ENCODE results near the gene TMED1. TPM values are rescaled to one million over a fixed set of nuclear protein-coding genes. Genes with fewer than 3 reads are reported as not detected.
"Not testable (repeated sequence)": the region's sequence is repeated elsewhere in the genome, so short reads cannot be mapped to it uniquely, and the experiment has no call there.

TMED1 gene
- total RNA-seq, 1 donor from 2014 or later = 27.0 TPM

DNA sequence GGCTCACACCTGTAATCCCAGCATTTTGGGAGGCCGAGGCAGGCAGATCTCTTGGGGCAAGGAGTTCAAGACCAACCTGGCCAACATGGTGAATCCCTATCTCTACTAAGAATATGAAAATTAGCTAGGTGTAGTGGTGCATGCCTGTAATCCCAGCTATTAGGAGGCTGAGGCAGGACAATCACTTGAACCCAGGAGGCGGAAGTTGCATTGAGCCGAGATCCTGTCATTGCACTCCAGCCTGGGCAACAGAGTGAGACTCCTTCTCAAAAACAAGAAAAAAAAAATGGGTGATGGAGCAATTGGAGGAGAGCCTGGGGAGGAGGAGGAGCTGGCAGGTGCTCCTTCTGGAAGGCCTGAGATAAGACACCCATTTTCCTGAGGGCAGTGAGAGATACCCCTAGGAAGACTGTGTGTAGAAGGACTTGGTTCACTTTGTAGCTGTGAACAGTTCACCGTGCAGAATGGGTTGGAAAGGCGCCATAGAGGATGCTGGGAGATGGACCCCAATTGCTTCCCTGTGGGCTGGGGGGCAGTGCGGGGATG lies 26.6 kb upstream of the TMED1 start:
- H3K36me3 ChIP-seq (ENCODE audit: insufficient read depth, low read length) = no peaks in the 10 kb centered on the region
- H3K4me1 ChIP-seq (ENCODE audit: insufficient read depth, low read length) = no peaks in the 10 kb centered on the region
- H3K27me3 Mint-ChIP-seq (ENCODE audit: low read depth, unreplicated experiment) = no peaks in the 10 kb centered on the region
- H3K27ac Mint-ChIP-seq (ENCODE audit: unreplicated experiment) = peak overlapping the region; percentile 70
- no peaks in the 10 kb centered on the region for H3K36me3 Mint-ChIP-seq (ENCODE audit: low read depth, unreplicated experiment)
- H3K9me3 Mint-ChIP-seq (ENCODE audit: unreplicated experiment) = no peaks in the 10 kb centered on the region
- H3K9ac ChIP-seq (ENCODE audit: low read length) = peak overlapping the region; percentile 33
- H3K27me3 ChIP-seq (ENCODE audit: insufficient read depth, low read length) = no peaks in the 10 kb centered on the region
- peak overlapping the region; percentile 58 for H2AFZ ChIP-seq (ENCODE audit: low read depth, low read length)
- no peak overlapping the region for H3K27ac ChIP-seq (ENCODE audit: low read depth, low read length)
- no peaks in the 10 kb centered on the region for H3K79me2 ChIP-seq (ENCODE audit: insufficient read depth, low read length)
- H4K20me1 ChIP-seq (ENCODE audit: insufficient read depth, low read length) = no peaks in the 10 kb centered on the region
- peaks cover 6% of the 10 kb centered on the region for H3K4me1 Mint-ChIP-seq (ENCODE audit: low read depth, unreplicated experiment)
- no peak overlapping the region for H3K4me3 ChIP-seq (ENCODE audit: insufficient read depth, low read depth, low read length)
- DNase-seq (ENCODE audit: low read depth) (no peak), FAIRE-seq (no peak)
- peak overlapping the region; percentile 63 for H3K4me2 ChIP-seq (ENCODE audit: low read length)
- H3K4me3 Mint-ChIP-seq (ENCODE audit: unreplicated experiment) = no peak overlapping the region
- no peaks in the 10 kb centered on the region for H3K9me3 ChIP-seq (ENCODE audit: insufficient read depth, low read depth, low read length)
- TF ChIP-seq EZH2 (IDR thresholded peaks at IDR 0.05; ENCODE audit: insufficient read depth, low read length) = no peak
- TF ChIP-seq, protein P1, sequence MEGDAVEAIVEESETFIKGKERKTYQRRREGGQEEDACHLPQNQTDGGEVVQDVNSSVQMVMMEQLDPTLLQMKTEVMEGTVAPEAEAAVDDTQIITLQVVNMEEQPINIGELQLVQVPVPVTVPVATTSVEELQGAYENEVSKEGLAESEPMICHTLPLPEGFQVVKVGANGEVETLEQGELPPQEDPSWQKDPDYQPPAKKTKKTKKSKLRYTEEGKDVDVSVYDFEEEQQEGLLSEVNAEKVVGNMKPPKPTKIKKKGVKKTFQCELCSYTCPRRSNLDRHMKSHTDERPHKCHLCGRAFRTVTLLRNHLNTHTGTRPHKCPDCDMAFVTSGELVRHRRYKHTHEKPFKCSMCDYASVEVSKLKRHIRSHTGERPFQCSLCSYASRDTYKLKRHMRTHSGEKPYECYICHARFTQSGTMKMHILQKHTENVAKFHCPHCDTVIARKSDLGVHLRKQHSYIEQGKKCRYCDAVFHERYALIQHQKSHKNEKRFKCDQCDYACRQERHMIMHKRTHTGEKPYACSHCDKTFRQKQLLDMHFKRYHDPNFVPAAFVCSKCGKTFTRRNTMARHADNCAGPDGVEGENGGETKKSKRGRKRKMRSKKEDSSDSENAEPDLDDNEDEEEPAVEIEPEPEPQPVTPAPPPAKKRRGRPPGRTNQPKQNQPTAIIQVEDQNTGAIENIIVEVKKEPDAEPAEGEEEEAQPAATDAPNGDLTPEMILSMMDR (IDR thresholded peaks at IDR 0.05; ENCODE audit: insufficient read depth, low read depth, low read length) = no peak

- Histone ChIP-seq H3K36me3 (ENCODE audit: insufficient read depth, low read length) (no peaks in the 10 kb centered on the region), H4K20me1 (ENCODE audit: insufficient read depth, low read length) (no peaks in the 10 kb centered on the region), H3K27ac (ENCODE audit: low read depth, low read length) (no peak overlapping the region), H3K9me3 (ENCODE audit: insufficient read depth, low read depth, low read length) (no peaks in the 10 kb centered on the region), H3K4me2 (ENCODE audit: low read length) (no peak overlapping the region), H3K27me3 (ENCODE audit: insufficient read depth, low read length) (no peaks in the 10 kb centered on the region), H3K4me1 (ENCODE audit: insufficient read depth, low read length) (no peaks in the 10 kb centered on the region), H3K9ac (ENCODE audit: low read length) (no peak overlapping the region), H2AFZ (ENCODE audit: low read depth, low read length) (no peak overlapping the region), H3K79me2 (ENCODE audit: insufficient read depth, low read length) (no peaks in the 10 kb centered on the region), H3K4me3 (ENCODE audit: insufficient read depth, low read depth, low read length) (no peak overlapping the region)
- Mint-ChIP-seq H3K27me3 (ENCODE audit: low read depth, unreplicated experiment) (no peaks in the 10 kb centered on the region), H3K4me1 (ENCODE audit: low read depth, unreplicated experiment) (peaks cover 6% of the 10 kb centered on the region), H3K27ac (ENCODE audit: unreplicated experiment) (no peak overlapping the region), H3K36me3 (ENCODE audit: low read depth, unreplicated experiment) (no peaks in the 10 kb centered on the region), H3K9me3 (ENCODE audit: unreplicated experiment) (no peaks in the 10 kb centered on the region), H3K4me3 (ENCODE audit: unreplicated experiment) (no peak overlapping the region)
- FAIRE-seq (no peak), DNase-seq (ENCODE audit: low read depth) (no peak)
- TF ChIP-seq, protein P1 (IDR thresholded peaks at IDR 0.05; ENCODE audit: insufficient read depth, low read depth, low read length) = peak; percentile 31
- TF ChIP-seq EZH2 (IDR thresholded peaks at IDR 0.05; ENCODE audit: insufficient read depth, low read length) = no peak
Observed at GRCh38 chr19:10861103-10861651, 25.2 kb upstream of the TMED1 start.

DNA sequence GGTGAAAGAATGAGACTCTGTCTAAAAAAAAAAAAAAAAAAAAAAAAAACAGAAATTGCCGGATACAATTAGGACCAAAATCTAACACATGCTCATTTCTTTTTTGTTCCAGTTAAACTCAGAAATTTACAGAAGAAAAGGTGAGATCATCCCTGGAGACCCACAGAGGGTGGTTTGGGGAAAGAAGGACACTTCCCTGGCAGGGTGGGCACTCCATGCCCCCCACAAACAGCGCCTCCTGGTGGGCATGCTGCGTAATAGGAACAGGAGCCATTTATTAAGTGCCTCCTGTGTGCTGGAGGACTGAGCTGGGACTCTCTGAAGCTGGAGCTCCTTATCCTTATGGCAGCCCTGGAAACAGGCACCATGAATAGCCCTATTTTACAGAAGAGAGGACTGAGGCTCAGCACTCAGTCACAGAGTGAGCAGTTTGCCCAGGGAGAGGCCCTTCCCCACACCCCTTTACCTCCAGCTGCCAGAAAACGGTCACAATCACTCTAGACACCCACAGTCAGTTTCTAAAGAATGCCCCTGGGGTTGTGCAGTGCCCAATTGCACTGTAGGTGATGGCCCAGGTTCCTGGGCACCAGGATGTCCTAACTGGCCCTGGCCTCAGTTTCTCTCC lies 22.3 kb upstream of the TMED1 start:
- Histone ChIP-seq H3K36me3 (ENCODE audit: insufficient read depth, low read length) (no peaks in the 10 kb centered on the region), H2AFZ (ENCODE audit: low read depth, low read length) (no peak overlapping the region)
- no peaks in the 10 kb centered on the region for H3K27me3 Mint-ChIP-seq (ENCODE audit: low read depth, unreplicated experiment)

GRCh38 chr19:10856899-10857298 lies 20.9 kb upstream of the TMED1 start:
- not testable (repeated sequence) for H3K79me2 ChIP-seq (ENCODE audit: insufficient read depth, low read length); H3K36me3 Mint-ChIP-seq (ENCODE audit: low read depth, unreplicated experiment); H2AFZ ChIP-seq (ENCODE audit: low read depth, low read length); H3K4me1 ChIP-seq (ENCODE audit: insufficient read depth, low read length); H3K4me2 ChIP-seq (ENCODE audit: low read length); H3K9me3 Mint-ChIP-seq (ENCODE audit: unreplicated experiment); H3K9ac ChIP-seq (ENCODE audit: low read length); DNase-seq (ENCODE audit: low read depth); H3K4me3 ChIP-seq (ENCODE audit: insufficient read depth, low read depth, low read length); FAIRE-seq; H3K4me3 Mint-ChIP-seq (ENCODE audit: unreplicated experiment); H4K20me1 ChIP-seq (ENCODE audit: insufficient read depth, low read length); H3K27me3 ChIP-seq (ENCODE audit: insufficient read depth, low read length); H3K36me3 ChIP-seq (ENCODE audit: insufficient read depth, low read length); H3K27ac ChIP-seq (ENCODE audit: low read depth, low read length); H3K27me3 Mint-ChIP-seq (ENCODE audit: low read depth, unreplicated experiment); H3K27ac Mint-ChIP-seq (ENCODE audit: unreplicated experiment); H3K4me1 Mint-ChIP-seq (ENCODE audit: low read depth, unreplicated experiment); H3K9me3 ChIP-seq (ENCODE audit: insufficient read depth, low read depth, low read length)

More for the DNA sequence above, 22.3 kb upstream of the TMED1 start:
- H3K4me1 ChIP-seq (ENCODE audit: insufficient read depth, low read length) = no peaks in the 10 kb centered on the region
- no peak overlapping the region for H3K4me3 ChIP-seq (ENCODE audit: insufficient read depth, low read depth, low read length)
- H3K9ac ChIP-seq (ENCODE audit: low read length) = no peak overlapping the region
- H3K4me3 Mint-ChIP-seq (ENCODE audit: unreplicated experiment) = no peak overlapping the region
- H3K9me3 Mint-ChIP-seq (ENCODE audit: unreplicated experiment) = no peaks in the 10 kb centered on the region
- DNase-seq (ENCODE audit: low read depth) (no peak), FAIRE-seq (no peak)
- H4K20me1 ChIP-seq (ENCODE audit: insufficient read depth, low read length) = no peaks in the 10 kb centered on the region
- no peak overlapping the region for H3K27ac ChIP-seq (ENCODE audit: low read depth, low read length)
- no peaks in the 10 kb centered on the region for H3K9me3 ChIP-seq (ENCODE audit: insufficient read depth, low read depth, low read length)
- no peaks in the 10 kb centered on the region for H3K36me3 Mint-ChIP-seq (ENCODE audit: low read depth, unreplicated experiment)
- TF ChIP-seq, protein P1 (IDR thresholded peaks at IDR 0.05; ENCODE audit: insufficient read depth, low read depth, low read length) = peak; percentile 88
- no peak for TF ChIP-seq EZH2 (IDR thresholded peaks at IDR 0.05; ENCODE audit: insufficient read depth, low read length)
- H3K4me2 ChIP-seq (ENCODE audit: low read length) = no peak overlapping the region
- no peak overlapping the region for H3K27ac Mint-ChIP-seq (ENCODE audit: unreplicated experiment)
- peaks cover under 1% of the 10 kb centered on the region for H3K4me1 Mint-ChIP-seq (ENCODE audit: low read depth, unreplicated experiment)
- H3K79me2 ChIP-seq (ENCODE audit: insufficient read depth, low read length) = no peaks in the 10 kb centered on the region
- no peaks in the 10 kb centered on the region for H3K27me3 ChIP-seq (ENCODE audit: insufficient read depth, low read length)

All from astrocyte (in vitro differentiated cells and primary cell).